Body of pancreas (tissue), 4 donors: ENCODE data around the gene MUC5AC. TPM values are rescaled to one million over a fixed set of nuclear protein-coding genes. Genes with fewer than 3 reads are reported as not detected.

ENCODE experiments used
- ATAC-seq: fragments of 150-250 bp; one replicate; pipeline ENCODE4 v1.9.1; 2016
- DNase-seq, 4 donors: peaks; one replicate each; pipeline ENCODE4 v3.0.0-alpha.2; 2019
- H3K27ac ChIP-seq, 4 donors: fragments of 200-600 bp; sonication (generic); 1 replicate in 3 of 4; 2 replicates in 1 of 4; pipeline versions ENCODE4 v1.5.1 to v1.6.1; 2016 to 2019; ENCODE audit warnings: mild to moderate bottlenecking in 1 of 4, mixed read lengths in 1 of 4, moderate library complexity in 1 of 4
- H3K27me3 ChIP-seq, 2 donors: fragments of 200-600 bp; sonication (generic); one replicate each; pipeline ENCODE4 v1.6.0; 2016; ENCODE audit warnings: mild to moderate bottlenecking in 1 of 2
- H3K36me3 ChIP-seq, 2 donors: fragments of 200-600 bp; sonication (generic); replicated peaks in 1 of 2; 2 replicates each; pipeline ENCODE4 v1.5.1; 2016; ENCODE audit warnings: low read depth in 2 of 2; ENCODE audit not compliant: insufficient read depth in 1 of 2
- H3K4me1 ChIP-seq: fragments of 200-600 bp; sonication (generic); one replicate; pipeline ENCODE4 v1.6.0; 2016
- H3K4me3 ChIP-seq, 2 donors: fragments of 200-600 bp; sonication (generic); 1 replicate in 1 of 2; 2 replicates in 1 of 2; pipeline ENCODE4 v1.5.1; 2016 to 2019
- H3K9me3 ChIP-seq, 3 donors: fragments of 200-600 bp; sonication (generic); 1 replicate in 2 of 3; 2 replicates in 1 of 3; pipeline ENCODE4 v1.5.1; 2016
- POLR2A ChIP-seq, 3 donors: fragments of 450-650 bp; IDR thresholded peaks; one replicate each; pipeline ENCODE4 v1.6.1; 2016; ENCODE audit warnings: antibody characterized with exemption in 3 of 3, mild to moderate bottlenecking in 2 of 3
- WGBS, 2 donors: methylation state at CpG; one replicate each; pipeline ENCODE4 v1.1.5; 2017; 5-methylcytosine and 5-hydroxymethylcytosine counted together
- intact Hi-C: fragments of 100-400 bp; cut with DNase I; formaldehyde crosslinking; loops from one replicate; pipeline ENCODE4 v1.15.1; 2023
- total RNA-seq, 2 donors: library from RNA; depleted of rRNA; stranded (reverse); fragments of >200 nt; gene quantifications; one replicate each; pipeline ENCODE4 v1.1.0, GENCODE V29; 2016
- TF ChIP-seq, protein P1 (sequence below), 7 experiments: fragments of 450-650 bp in 4 of 7; fragments of 200-600 bp in 3 of 7; sonication (generic) in 3 of 7; IDR thresholded peaks; one replicate each; pipeline ENCODE4 v1.5.1; 2016 to 2019; ENCODE audit warnings: antibody characterized with exemption in 7 of 7

The MUC5AC gene
- total RNA-seq, 2 donors from 2014 or later: under 0.01 to 1.8 TPM

DNA sequence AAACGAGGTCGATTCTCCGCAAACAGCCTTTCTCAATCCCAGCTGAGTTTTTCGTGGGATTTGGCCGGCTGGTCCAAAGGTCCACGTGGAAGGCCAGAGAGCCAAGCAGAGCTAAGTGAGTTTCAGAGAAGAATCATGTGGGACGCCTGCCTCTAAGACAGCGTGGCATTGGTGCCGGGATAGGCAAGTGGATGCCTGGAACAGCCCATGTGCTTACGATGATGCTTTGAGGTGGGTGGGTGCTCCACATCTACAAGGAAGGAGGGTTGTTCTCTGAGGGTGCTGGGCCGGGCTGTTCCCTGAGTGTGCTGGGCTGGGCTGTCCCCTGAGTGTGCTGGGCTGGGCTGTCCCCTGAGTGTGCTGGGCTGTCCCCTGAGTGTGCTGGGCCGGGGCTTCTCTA is 41.6 kb upstream of the MUC5AC start:
- no peaks in the 10 kb centered on the region for H3K27me3 ChIP-seq
- WGBS, 2 donors: 73% methylated on average over 11 to 12 of the region's 12 CpGs

DNA sequence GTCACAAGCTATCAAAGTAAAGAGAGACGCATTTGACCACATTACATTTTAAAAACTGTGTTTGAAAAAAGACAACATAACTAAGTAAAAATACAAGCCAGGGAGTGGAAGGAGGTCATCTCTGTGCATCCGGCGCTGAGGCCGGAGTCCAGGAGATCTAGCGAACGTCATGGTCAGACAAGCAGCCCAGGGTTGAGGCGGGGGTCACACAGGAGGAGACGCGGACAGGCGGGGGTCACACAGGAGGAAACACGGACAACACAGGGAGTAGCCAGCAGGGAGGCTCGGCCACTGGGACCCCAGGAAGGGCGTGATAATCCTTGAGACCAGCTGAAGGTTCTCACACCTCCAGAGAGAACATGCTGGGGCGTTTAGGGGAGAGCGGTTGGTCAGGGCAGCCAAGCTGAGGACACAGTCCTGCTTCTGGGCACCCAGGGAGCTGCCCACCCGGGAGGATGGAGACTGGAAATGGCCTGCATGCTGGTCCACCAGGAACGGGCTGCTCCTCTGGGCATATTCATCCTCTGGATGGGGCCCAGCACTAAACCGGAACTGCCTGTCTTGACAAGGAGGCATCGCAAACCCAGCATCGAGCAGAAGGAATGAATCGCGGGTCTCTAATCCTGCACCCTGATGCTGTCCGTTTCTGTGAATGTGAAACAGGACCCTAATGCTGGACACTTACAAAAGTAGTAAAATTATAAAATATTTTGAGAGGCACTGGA is 40.9 kb upstream of the MUC5AC start:
- intact Hi-C loops: loop anchor here (10.0 kb wide), 1 partner anchor 398 kb away; no protein-coding TSS in a partner anchor
- no peak for ATAC-seq
- no peak for TF ChIP-seq POLR2A (IDR thresholded peaks at IDR 0.05)
- TF ChIP-seq, protein P1, sequence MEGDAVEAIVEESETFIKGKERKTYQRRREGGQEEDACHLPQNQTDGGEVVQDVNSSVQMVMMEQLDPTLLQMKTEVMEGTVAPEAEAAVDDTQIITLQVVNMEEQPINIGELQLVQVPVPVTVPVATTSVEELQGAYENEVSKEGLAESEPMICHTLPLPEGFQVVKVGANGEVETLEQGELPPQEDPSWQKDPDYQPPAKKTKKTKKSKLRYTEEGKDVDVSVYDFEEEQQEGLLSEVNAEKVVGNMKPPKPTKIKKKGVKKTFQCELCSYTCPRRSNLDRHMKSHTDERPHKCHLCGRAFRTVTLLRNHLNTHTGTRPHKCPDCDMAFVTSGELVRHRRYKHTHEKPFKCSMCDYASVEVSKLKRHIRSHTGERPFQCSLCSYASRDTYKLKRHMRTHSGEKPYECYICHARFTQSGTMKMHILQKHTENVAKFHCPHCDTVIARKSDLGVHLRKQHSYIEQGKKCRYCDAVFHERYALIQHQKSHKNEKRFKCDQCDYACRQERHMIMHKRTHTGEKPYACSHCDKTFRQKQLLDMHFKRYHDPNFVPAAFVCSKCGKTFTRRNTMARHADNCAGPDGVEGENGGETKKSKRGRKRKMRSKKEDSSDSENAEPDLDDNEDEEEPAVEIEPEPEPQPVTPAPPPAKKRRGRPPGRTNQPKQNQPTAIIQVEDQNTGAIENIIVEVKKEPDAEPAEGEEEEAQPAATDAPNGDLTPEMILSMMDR (IDR thresholded peaks at IDR 0.05): no peak
- Histone ChIP-seq H3K4me1 (no peaks in the 10 kb centered on the region), H3K36me3 (no peaks in the 10 kb centered on the region), H3K4me3 (no peak overlapping the region), H3K27ac (no peak overlapping the region), H3K27me3 (no peaks in the 10 kb centered on the region), H3K9me3 (no peaks in the 10 kb centered on the region)
- DNase-seq: peak in 1 of 4 donors; percentile 5
- 61 to 70% methylated on average over 17 to 23 of the region's 23 CpGs for WGBS, 2 donors

More for the DNA sequence above, 41.6 kb upstream of the MUC5AC start:
- no peaks in the 10 kb centered on the region for H3K36me3 ChIP-seq
- ATAC-seq (no peak), DNase-seq (no peak)
- TF ChIP-seq POLR2A (IDR thresholded peaks at IDR 0.05): no peak
- TF ChIP-seq, protein P1 (IDR thresholded peaks at IDR 0.05): no peak
- intact Hi-C loops: loop anchor here (10.0 kb wide), 1 partner anchor 399 kb away; no protein-coding TSS in a partner anchor
- no peak overlapping the region for H3K27ac ChIP-seq
- no peaks in the 10 kb centered on the region for H3K9me3 ChIP-seq
- no peak overlapping the region for H3K4me3 ChIP-seq
- no peaks in the 10 kb centered on the region for H3K4me1 ChIP-seq

DNA sequence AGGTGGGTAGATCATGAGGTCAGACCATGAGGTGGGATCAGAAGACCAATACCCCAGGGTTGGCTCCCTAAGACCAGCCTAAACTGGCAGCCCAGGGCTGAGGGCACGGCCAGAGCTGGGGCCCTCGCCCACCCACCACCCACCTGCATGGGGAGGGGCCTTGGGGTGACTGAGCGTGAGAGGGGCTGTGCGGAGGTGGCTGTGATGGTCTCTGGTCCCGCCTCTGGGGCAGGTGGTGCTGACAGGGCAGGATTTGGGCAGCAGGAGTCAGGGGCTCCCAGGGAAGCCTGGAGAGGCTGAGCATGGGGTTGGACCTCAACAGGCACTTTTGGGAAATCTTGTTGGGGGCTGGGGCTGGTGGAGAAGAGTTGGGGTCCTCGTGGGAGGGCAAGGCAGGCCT is 39.8 kb upstream of the MUC5AC start:
- WGBS, 2 donors: 62 to 66% methylated on average over 6 of the region's 6 CpGs
- peak in 1 of 4 donors; percentile 4 for DNase-seq

DNA sequence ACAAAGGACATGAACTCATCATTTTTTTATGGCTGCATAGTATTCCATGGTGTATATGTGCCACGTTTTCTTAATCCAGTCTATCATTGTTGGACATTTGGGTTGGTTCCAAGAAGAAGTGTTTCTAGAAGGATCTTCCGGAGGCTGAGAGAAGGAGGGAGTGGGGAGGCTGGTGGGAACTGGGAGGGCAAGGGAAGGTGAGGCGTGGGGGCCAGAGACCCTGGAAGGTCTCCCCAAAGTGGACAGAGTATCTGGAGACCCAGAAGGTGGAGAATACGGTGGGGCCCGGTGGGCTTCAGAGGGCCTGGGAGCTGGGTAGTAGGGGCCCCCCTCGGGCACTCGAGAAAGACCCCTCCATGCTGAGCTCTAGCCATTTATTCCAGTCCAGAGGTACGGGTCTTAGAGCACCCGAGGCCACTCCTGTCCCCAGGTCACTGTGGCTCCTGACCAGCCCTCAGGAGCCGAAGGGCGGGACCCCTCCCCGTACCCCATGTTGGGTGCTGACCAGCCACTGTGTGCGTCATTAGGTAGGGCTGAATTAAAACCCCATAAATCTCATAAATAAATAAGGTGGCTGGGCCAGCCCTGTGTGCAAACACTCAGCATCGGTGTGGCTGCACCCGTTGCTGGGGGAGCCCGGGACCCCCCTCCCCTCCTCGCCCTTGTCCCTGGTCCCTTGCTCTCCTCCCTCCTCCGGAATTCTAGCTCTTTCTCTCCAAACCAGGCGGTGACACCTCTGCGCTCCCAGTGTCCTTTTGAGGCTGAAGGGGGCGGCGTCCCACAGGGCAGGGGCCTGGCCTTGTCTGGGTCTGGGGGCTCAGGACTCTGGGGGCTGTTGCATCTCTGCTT is 38.8 kb upstream of the MUC5AC start:
- Histone ChIP-seq H3K4me1 (no peaks in the 10 kb centered on the region), H3K36me3 (no peaks in the 10 kb centered on the region), H3K27me3 (no peaks in the 10 kb centered on the region), H3K9me3 (no peaks in the 10 kb centered on the region), H3K27ac (no peak overlapping the region), H3K4me3 (no peak overlapping the region)
- 53 to 58% methylated on average over 18 to 21 of the region's 22 CpGs for WGBS, 2 donors
- peak in 1 of 4 donors; percentile 5 for DNase-seq
- TF ChIP-seq, protein P1 (IDR thresholded peaks at IDR 0.05): no peak
- no peak for TF ChIP-seq POLR2A (IDR thresholded peaks at IDR 0.05)
- ATAC-seq: no peak
- intact Hi-C loops: loop anchor here (10.0 kb wide), 1 partner anchor 396 kb away; no protein-coding TSS in a partner anchor

More for the DNA sequence above, 39.8 kb upstream of the MUC5AC start:
- Histone ChIP-seq H3K4me3 (no peak overlapping the region), H3K36me3 (no peaks in the 10 kb centered on the region), H3K4me1 (no peaks in the 10 kb centered on the region), H3K27ac (no peak overlapping the region), H3K9me3 (no peaks in the 10 kb centered on the region), H3K27me3 (no peaks in the 10 kb centered on the region)
- intact Hi-C loops: loop anchor here (10.0 kb wide), 1 partner anchor 397 kb away; no protein-coding TSS in a partner anchor
- TF ChIP-seq, protein P1 (IDR thresholded peaks at IDR 0.05): no peak
- TF ChIP-seq POLR2A (IDR thresholded peaks at IDR 0.05): no peak
- ATAC-seq: no peak
